Measurements from ENCODE around the gene C2orf80.
"Not testable (repeated sequence)": the region's sequence is repeated elsewhere in the genome, so short reads cannot be mapped to it uniquely, and the experiment has no call there.

C2orf80 gene

GRCh38 chr2:208175840-208176153 lies 14.0 kb downstream of the C2orf80 start:
- DNase-seq = no peak

- DNase-seq = peak; percentile 93
These were observed 14.6 kb downstream of the C2orf80 start for GRCh38 chr2:208175069-208175839.

GRCh38 chr2:208174144-208174543 lies 15.7 kb downstream of the C2orf80 start:
- DNase-seq = no peak

- DNase-seq = peak; percentile 84
These were observed 17.7 kb downstream of the C2orf80 start for GRCh38 chr2:208172125-208172524.

GRCh38 chr2:208164951-208165755 lies 24.7 kb downstream of the C2orf80 start:
- DNase-seq = no peak

- DNase-seq = no peak
These were observed 26.3 kb downstream of the C2orf80 start, which contains the start of gene CRYGA for GRCh38 chr2:208163489-208163888. Gene CRYGA (minus strand): TSS chr2:208163589. CDS start chr2:208163556, 33 bp downstream.

GRCh38 chr2:208156439-208156838 lies 33.4 kb downstream of the C2orf80 start:
- no peak for DNase-seq

GRCh38 chr2:208153156-208153555 lies 36.7 kb downstream of the C2orf80 start:
- no peak for DNase-seq

GRCh38 chr2:208150956-208151355 lies 38.9 kb downstream of the C2orf80 start:
- DNase-seq = peak; percentile 32

GRCh38 chr2:208150094-208150493 lies 39.7 kb downstream of the C2orf80 start:
- no peak for DNase-seq

GRCh38 chr2:208148803-208149202 lies 41.0 kb downstream of the C2orf80 start:
- DNase-seq = no peak

GRCh38 chr2:208147759-208148158 lies 42.1 kb downstream of the C2orf80 start:
- DNase-seq = no peak

- DNase-seq = no peak
These were observed 42.8 kb downstream of the C2orf80 start for GRCh38 chr2:208147008-208147407.

GRCh38 chr2:208146006-208146405 lies 43.8 kb downstream of the C2orf80 start, which contains the start of gene CRYGB:
Gene CRYGB (minus strand): TSS chr2:208146158. CDS start chr2:208146120, 38 bp downstream.
- DNase-seq = no peak

GRCh38 chr2:208142925-208143799 lies 46.7 kb downstream of the C2orf80 start:
- no peak for DNase-seq

GRCh38 chr2:208142240-208142924 lies 47.4 kb downstream of the C2orf80 start:
- no peak for DNase-seq

- DNase-seq = no peak
These were observed 50.4 kb downstream of the C2orf80 start for GRCh38 chr2:208139447-208139846.

GRCh38 chr2:208138334-208138733 lies 51.5 kb downstream of the C2orf80 start:
- DNase-seq = not testable (repeated sequence)

- no peak for DNase-seq
These were observed 53.1 kb downstream of the C2orf80 start for GRCh38 chr2:208136716-208137094.

- no peak for DNase-seq
These were observed 53.8 kb downstream of the C2orf80 start for GRCh38 chr2:208135794-208136715.

GRCh38 chr2:208134928-208135586 lies 54.8 kb downstream of the C2orf80 start:
- no peak for DNase-seq

All from suppressor macrophage treated with lipopolysaccharide for 4 hours (primary cell).